H1 (cell line): ENCODE measurements around the gene PDP2. TPM values are rescaled to one million over a fixed set of nuclear protein-coding genes. Genes with fewer than 3 reads are reported as not detected.
A peak's percentile ranks its signal among the peaks of the same experiment; 100 is the strongest.

Experiments used
- CTCF ChIA-PET: fragments of 300-600 bp; sonication (Branson Sonifier 250); formaldehyde crosslinking; loops from one replicate; lab custom pipeline; 2021; ENCODE audit not compliant: partially characterized antibody; lab: Charles Lee
- POLR2A ChIA-PET: fragments of 300-600 bp; sonication (Branson Sonifier 250); formaldehyde crosslinking; loops from one replicate; lab custom pipeline; 2021; ENCODE audit warnings: inconsistent platforms; ENCODE audit not compliant: partially characterized antibody; lab: Charles Lee
- DNase-seq, 2 experiments: peaks; one replicate each; pipeline versions ENCODE4 v3.0.0 to v3.0.0-alpha.2; 2010 to 2022; ENCODE audit warnings: low spot score in 2 of 2, low read depth in 1 of 2, mixed read lengths in 1 of 2
- FAIRE-seq: peaks from 2 replicates; lab custom pipeline; 2011; peaks lifted over from hg19 to GRCh38; lab: Jason Lieb, UNC
- H2AFZ ChIP-seq: 2 replicates; pipeline ENCODE4 v1.8.1; 2012; ENCODE audit warnings: low read length, inconsistent platforms
- H2AK5ac ChIP-seq: 2 replicates; pipeline ENCODE4 v1.6.1; 2013; ENCODE audit warnings: low read depth, low read length
- H2BK120ac ChIP-seq: replicated peaks from 2 replicates; pipeline ENCODE3; 2013; ENCODE audit warnings: low read depth, low read length, inconsistent platforms
- H2BK12ac ChIP-seq: 2 replicates; pipeline ENCODE4 v1.6.1; 2013; ENCODE audit warnings: low read depth, low read length
- H2BK15ac ChIP-seq: 2 replicates; pipeline ENCODE4 v1.6.1; 2013; ENCODE audit warnings: low read length
- H2BK20ac ChIP-seq: 2 replicates; pipeline ENCODE4 v1.6.1; 2013; ENCODE audit warnings: low read length
- H2BK5ac ChIP-seq: 2 replicates; pipeline ENCODE4 v1.6.1; 2013; ENCODE audit warnings: low read depth, low read length
- H3K14ac ChIP-seq: 2 replicates; pipeline ENCODE4 v1.6.1; 2013; ENCODE audit warnings: inconsistent platforms; ENCODE audit not compliant: insufficient read length
- H3K18ac ChIP-seq: 2 replicates; pipeline ENCODE4 v1.6.1; 2013; ENCODE audit warnings: low read length; ENCODE audit errors: extremely low read depth
- H3K23ac ChIP-seq: 2 replicates; pipeline ENCODE4 v1.6.1; 2013; ENCODE audit warnings: inconsistent platforms; ENCODE audit not compliant: insufficient read length
- H3K23me2 ChIP-seq: 2 replicates; pipeline ENCODE4 v1.6.1; 2013; ENCODE audit warnings: low read depth, low read length
- H3K27ac ChIP-seq: 2 replicates; pipeline ENCODE4 v1.6.1; 2011; ENCODE audit warnings: low read depth, low read length, inconsistent platforms
- H3K27me3 ChIP-seq, 4 experiments: replicated peaks in 1 of 4; 1 replicate in 1 of 4; 2 replicates in 3 of 4; pipeline versions ENCODE4 v1.6.1 to v1.8.1; 2011 to 2013; ENCODE audit warnings: low read length in 3 of 4, mild to moderate bottlenecking in 3 of 4, inconsistent platforms in 2 of 4, mixed read lengths in 2 of 4, moderate library complexity in 1 of 4; ENCODE audit not compliant: control insufficient read depth in 3 of 4, insufficient read depth in 3 of 4; ENCODE audit errors: extremely low read depth in 1 of 4
- H3K36me3 ChIP-seq, 4 experiments: 2 replicates each; pipeline versions ENCODE4 v1.6.1 to v1.8.1; 2011 to 2013; ENCODE audit warnings: mild to moderate bottlenecking in 4 of 4, low read length in 3 of 4, moderate library complexity in 2 of 4, control low read depth in 1 of 4, inconsistent platforms in 1 of 4; ENCODE audit not compliant: insufficient read depth in 4 of 4, control insufficient read depth in 2 of 4
- H3K4ac ChIP-seq: replicated peaks from 2 replicates; pipeline ENCODE3; 2013; ENCODE audit warnings: low read length, low read depth, mixed read lengths, inconsistent platforms; ENCODE audit not compliant: insufficient read length
- H3K4me1 ChIP-seq, 4 experiments: replicated peaks in 1 of 4; 1 replicate in 1 of 4; 2 replicates in 3 of 4; pipeline versions ENCODE4 v1.6.1 to v1.8.1; 2011 to 2013; ENCODE audit warnings: low read length in 3 of 4, inconsistent platforms in 2 of 4, mixed read lengths in 1 of 4; ENCODE audit not compliant: insufficient read depth in 4 of 4, control insufficient read depth in 3 of 4
- H3K4me2 ChIP-seq, 2 experiments: 2 replicates each; pipeline versions ENCODE4 v1.6.1 to v1.8.1; 2011 to 2013; ENCODE audit warnings: low read depth in 2 of 2, low read length in 2 of 2, control low read depth in 1 of 2, inconsistent platforms in 1 of 2, mild to moderate bottlenecking in 1 of 2; ENCODE audit not compliant: insufficient read depth in 1 of 2
- H3K4me3 ChIP-seq, 4 experiments: fragments of 200-600, 300-600 bp in 1 of 4; sonication (generic), shearing (Covaris generic), sonication (Bioruptor Twin) in 1 of 4; 2 replicates each; pipeline versions ENCODE4 v1.5.1 to v1.8.1; 2011 to 2016; ENCODE audit warnings: low read length in 4 of 4, low read depth in 3 of 4, control low read depth in 2 of 4, inconsistent platforms in 2 of 4, mild to moderate bottlenecking in 2 of 4, mixed read lengths in 1 of 4, moderate library complexity in 1 of 4; ENCODE audit not compliant: insufficient read depth in 2 of 4; ENCODE audit errors: extremely low read depth in 1 of 4
- H3K56ac ChIP-seq: replicated peaks from 2 replicates; pipeline ENCODE3; 2013; ENCODE audit warnings: low read depth, mild to moderate bottlenecking, mixed read lengths, low read length, inconsistent platforms; ENCODE audit not compliant: insufficient read length
- H3K79me1 ChIP-seq: 2 replicates; pipeline ENCODE4 v1.6.1; 2013; ENCODE audit warnings: low read depth, low read length, control low read depth
- H3K79me2 ChIP-seq, 2 experiments: 2 replicates each; pipeline versions ENCODE4 v1.6.1 to v1.8.1; 2012 to 2013; ENCODE audit warnings: low read length in 2 of 2, mild to moderate bottlenecking in 2 of 2, inconsistent platforms in 1 of 2; ENCODE audit not compliant: insufficient read depth in 2 of 2, control insufficient read depth in 1 of 2
- H3K9ac ChIP-seq, 4 experiments: replicated peaks in 1 of 4; 1 replicate in 1 of 4; 2 replicates in 3 of 4; pipeline versions ENCODE4 v1.6.1 to v1.8.1; 2011 to 2013; ENCODE audit warnings: low read depth in 3 of 4, low read length in 3 of 4, control low read depth in 2 of 4, mild to moderate bottlenecking in 2 of 4, moderate library complexity in 2 of 4, inconsistent platforms in 1 of 4; ENCODE audit errors: extremely low read depth in 1 of 4
- H3K9me3 ChIP-seq, 2 experiments: 2 replicates each; pipeline versions ENCODE4 v1.6.1 to v1.8.1; 2012 to 2013; ENCODE audit warnings: mild to moderate bottlenecking in 2 of 2, moderate library complexity in 2 of 2, control low read depth in 1 of 2, inconsistent platforms in 1 of 2, low read depth in 1 of 2, low read length in 1 of 2, mixed read lengths in 1 of 2; ENCODE audit not compliant: insufficient read depth in 2 of 2
- H4K20me1 ChIP-seq, 2 experiments: replicated peaks in 1 of 2; 2 replicates each; pipeline versions ENCODE3 to v1.8.1; 2011 to 2013; ENCODE audit warnings: inconsistent platforms in 2 of 2, low read length in 2 of 2, mild to moderate bottlenecking in 1 of 2; ENCODE audit not compliant: insufficient read depth in 2 of 2, control insufficient read depth in 1 of 2
- H4K5ac ChIP-seq: 2 replicates; pipeline ENCODE4 v1.6.1; 2013; ENCODE audit warnings: low read length, low read depth, mixed read lengths, inconsistent platforms; ENCODE audit not compliant: insufficient read length
- H4K8ac ChIP-seq: 2 replicates; pipeline ENCODE4 v1.8.0; 2013; ENCODE audit warnings: mild to moderate bottlenecking, moderate library complexity, low read length, inconsistent platforms; ENCODE audit not compliant: insufficient read depth; ENCODE audit errors: extremely low read depth
- H4K91ac ChIP-seq: replicated peaks from 2 replicates; pipeline ENCODE3; 2013; ENCODE audit warnings: low read length, mixed read lengths, inconsistent platforms; ENCODE audit not compliant: insufficient read length
- CREB1 ChIP-seq: IDR thresholded peaks from 2 replicates; pipeline ENCODE4 v1.6.1; 2012; ENCODE audit warnings: inconsistent platforms
- CTBP2 ChIP-seq: IDR thresholded peaks from 2 replicates; pipeline ENCODE4 v1.7.0; 2011; ENCODE audit warnings: borderline replicate concordance, mild to moderate bottlenecking, moderate library complexity, mixed read lengths, low read length; ENCODE audit not compliant: insufficient read depth, insufficient read length
- E2F6 ChIP-seq: IDR thresholded peaks from 2 replicates; pipeline ENCODE4 v1.6.1; 2012; ENCODE audit warnings: inconsistent platforms
- HDAC2 ChIP-seq, 2 experiments: fragments of 300-600 bp in 1 of 2; sonication (generic) in 1 of 2; IDR thresholded peaks; 2 replicates each; pipeline ENCODE4 v1.6.1; 2011 to 2012; ENCODE audit warnings: low read depth in 2 of 2, low read length in 2 of 2, mild to moderate bottlenecking in 2 of 2, moderate library complexity in 2 of 2, borderline replicate concordance in 1 of 2, inconsistent platforms in 1 of 2
- MAFK ChIP-seq: IDR thresholded peaks from 2 replicates; pipeline ENCODE4 v1.6.1; 2012; ENCODE audit warnings: low read depth, mild to moderate bottlenecking, improper control_type of control experiment, low read length
- NRF1 ChIP-seq: IDR thresholded peaks from 2 replicates; pipeline ENCODE4 v1.6.1; 2011; ENCODE audit warnings: mild to moderate bottlenecking, low read depth, low read length, improper control_type of control experiment
- RXRA ChIP-seq: IDR thresholded peaks from 2 replicates; pipeline ENCODE4 v1.6.1; 2011; ENCODE audit warnings: low read depth, mild to moderate bottlenecking, low read length, moderate library complexity; ENCODE audit not compliant: insufficient read depth
- WGBS, 2 experiments: shearing (Covaris generic) in 1 of 2; methylation state at CpG; one replicate each; pipeline versions ENCODE4 v1.1.6 to v1.1.7; 2013 to 2015; ENCODE audit warnings: low lambda C conversion rate in 2 of 2, mixed read lengths in 2 of 2, inconsistent platforms in 1 of 2, low coverage in 1 of 2, missing lambda C conversion rate in 1 of 2; ENCODE audit not compliant: insufficient replicate concordance in 2 of 2, insufficient coverage in 1 of 2, insufficient read length in 1 of 2; ENCODE audit errors: extremely low coverage in 1 of 2, missing lambda C conversion rate in 1 of 2; 5-methylcytosine and 5-hydroxymethylcytosine counted together
- polyA plus RNA-seq, 7 experiments: library from polyadenylated mRNA; depleted of rRNA in 3 of 7; stranded (reverse) in 5 of 7; unstranded in 2 of 7; fragments of >200 nt in 5 of 7; fragments of 200-250 nt in 2 of 7; gene quantifications; 1 replicate in 5 of 7; 2 replicates in 1 of 7; 4 replicates in 1 of 7; pipeline versions ENCODE4 v1.2.1 to v1.2.3, GENCODE V29; 2011 to 2013; ENCODE audit warnings: missing spikeins in 2 of 7, mixed read lengths in 2 of 7
- total RNA-seq: library from RNA; stranded (reverse); fragmentation: NEBNext Ultra II Directional; extraction: Animal tissue kit (Norgen Biotek cat#: 25700); gene quantifications from 2 replicates; pipeline ENCODE4 v1.2.1, GENCODE V29; 2021

The PDP2 gene
- total and polyA plus RNA-seq, 2 of the 8 experiments (the other 6 are each of a cell fraction or from before 2014, with no cell fraction given) = 11.7 to 36.5 TPM

- no peak overlapping the region for H3K4ac ChIP-seq
- no peak overlapping the region for H2AFZ ChIP-seq
- no peak overlapping the region for H2BK5ac ChIP-seq
- H3K18ac ChIP-seq = no peak overlapping the region
- H4K20me1 ChIP-seq = peaks cover 4 to 7% of the 10 kb centered on the region in 2 experiments
- H3K14ac ChIP-seq = no peak overlapping the region
- no peak overlapping the region for H2BK20ac ChIP-seq
- no peaks in the 10 kb centered on the region for H3K36me3 ChIP-seq
- H3K27ac ChIP-seq = no peak overlapping the region
- no peaks in the 10 kb centered on the region for H3K79me2 ChIP-seq
- no peak for DNase-seq
- ChIA-PET CTCF (interaction anchor here (0.8 to 42.0 kb wide), 4 partner anchors 16 to 79 kb away, joined by 3 to 1009 read pairs (median 24); partner anchors contain the start of genes CDH16, CIAO2B and RRAD), POLR2A (interaction anchor here (1.0 to 2.3 kb wide), 2 partner anchors 19 kb away, joined by 3 to 5 read pairs; partner anchors contain the start of genes CDH16 and PDP2)
- H3K79me1 ChIP-seq = no peaks in the 10 kb centered on the region
- no peak overlapping the region for H4K5ac ChIP-seq
- WGBS, 2 experiments = 77% methylated on average over 6 of the region's 6 CpGs; no CpG with 5 or more reads in 1 of the 2 experiments
- H3K27me3 ChIP-seq = no peaks in the 10 kb centered on the region; a peak in 1 of 7 replicates
- no peak overlapping the region for H4K8ac ChIP-seq
- no peak overlapping the region for H3K23ac ChIP-seq
- no peak overlapping the region for H3K56ac ChIP-seq
- no peak overlapping the region for H2AK5ac ChIP-seq
- H3K4me3 ChIP-seq = no peak overlapping the region
- FAIRE-seq = no peak
- H3K9me3 ChIP-seq = no peaks in the 10 kb centered on the region
- no peak overlapping the region for H3K4me2 ChIP-seq
- no peak overlapping the region for H3K9ac ChIP-seq
- H3K4me1 ChIP-seq = peaks cover 0 to 6% (median 2%) of the 10 kb centered on the region in 4 experiments; a peak in 3 of 7 replicates
- H2BK15ac ChIP-seq = peak overlapping the region; percentile 88; the same call in 1 of the 2 replicates
- no peak overlapping the region for H2BK120ac ChIP-seq
- H3K23me2 ChIP-seq = no peaks in the 10 kb centered on the region
- TF ChIP-seq MAFK (no peak), HDAC2 (IDR thresholded peaks at IDR 0.05; ENCODE audit: borderline replicate concordance in 1 of 2, low read depth in 2 of 2, low read length in 2 of 2) (no peak), CTBP2 (no peak), NRF1 (no peak), CREB1 (no peak), RXRA (no peak), E2F6 (no peak)
- H2BK12ac ChIP-seq = 0 out of 2 replicates have a peak overlapping the region, but pooled peaks have one; percentile 9
- H4K91ac ChIP-seq = no peak overlapping the region
Observed at GRCh38 chr16:66899310-66899944, 19.1 kb downstream of the PDP2 start.
